Effector memory CD8-positive, alpha-beta T cell (primary cell): ENCODE results near the gene GRK5.

Source experiments
- ATAC-seq: fragments of 150-1000 bp; cut with Tn5 transposase; replicated peaks from 2 replicates; pipeline ENCODE4 v1.10.0; 2021; ENCODE audit warnings: mild to moderate bottlenecking, moderate library complexity
- DNase-seq, 3 experiments: peaks; one replicate each; pipeline ENCODE4 v3.0.0; 2021
- H3K27ac Mint-ChIP-seq, 2 donors: one replicate each; pipeline ENCODE4 v1.8.0; 2022; ENCODE audit warnings: mild to moderate bottlenecking in 2 of 2, mixed read lengths in 2 of 2, moderate library complexity in 2 of 2
- H3K27me3 Mint-ChIP-seq, 2 donors: one replicate each; pipeline ENCODE4 v1.8.0; 2022; ENCODE audit warnings: mixed read lengths in 2 of 2
- H3K36me3 Mint-ChIP-seq: one replicate; pipeline ENCODE4 v1.8.0; 2022; ENCODE audit warnings: mild to moderate bottlenecking, moderate library complexity, mixed read lengths; ENCODE audit not compliant: insufficient read depth
- H3K4me1 Mint-ChIP-seq, 2 donors: one replicate each; pipeline ENCODE4 v1.8.0; 2022; ENCODE audit warnings: low read depth in 2 of 2, mixed read lengths in 2 of 2
- H3K4me3 Mint-ChIP-seq, 2 donors: one replicate each; pipeline ENCODE4 v1.8.0; 2022; ENCODE audit warnings: mild to moderate bottlenecking in 2 of 2, mixed read lengths in 2 of 2, moderate library complexity in 2 of 2
- H3K9me3 Mint-ChIP-seq, 2 donors: one replicate each; pipeline ENCODE4 v1.8.0; 2022; ENCODE audit warnings: mixed read lengths in 2 of 2

Gene GRK5

DNA sequence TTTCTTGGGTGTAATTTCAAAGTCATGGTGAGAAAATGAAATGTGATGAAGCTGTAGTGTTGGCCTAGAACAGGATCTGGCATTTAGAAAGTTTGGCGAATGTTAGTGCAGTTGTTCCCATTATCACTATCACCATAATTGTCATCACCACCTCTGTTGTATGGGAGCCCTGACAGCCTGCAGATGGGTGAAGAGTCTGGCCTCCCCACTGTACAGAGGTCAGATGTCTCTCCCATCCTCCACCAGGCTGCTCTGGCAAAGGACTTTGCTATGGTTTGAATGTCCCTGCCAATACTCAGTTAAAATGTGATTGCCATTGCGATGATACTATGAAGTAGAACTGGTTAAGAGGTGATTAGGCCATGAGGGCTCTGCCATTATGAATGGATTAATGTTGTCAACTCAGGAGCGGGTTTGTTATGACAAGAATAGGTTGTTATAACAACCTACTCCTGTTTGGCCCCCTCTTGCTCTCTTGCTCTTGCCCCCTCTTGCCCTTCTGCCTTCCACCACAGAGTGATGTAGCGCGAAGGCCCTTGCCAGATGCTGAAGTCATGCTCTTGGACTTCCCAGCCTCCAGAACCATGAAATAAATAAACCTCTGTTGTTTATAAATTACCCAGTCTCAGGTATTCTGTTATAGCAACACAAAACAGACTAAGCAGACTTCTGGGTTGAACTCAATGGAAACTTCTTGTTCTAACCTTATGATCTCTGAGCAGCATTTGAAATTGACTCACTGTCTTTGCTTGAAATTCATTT lies 90.0 kb downstream of the GRK5 start:
- DNase-seq (no peak), ATAC-seq (no peak)
- peaks cover 7% of the 10 kb centered on the region for H3K36me3 Mint-ChIP-seq
- no peak overlapping the region for H3K4me3 Mint-ChIP-seq
- peak overlapping the region in 1 of 2 donors; percentile 22 for H3K27ac Mint-ChIP-seq
- no peaks in the 10 kb centered on the region for H3K9me3 Mint-ChIP-seq
- peaks cover 0 to 3% of the 10 kb centered on the region in 2 donors for H3K27me3 Mint-ChIP-seq
- H3K4me1 Mint-ChIP-seq, result peaks cover 38 to 46% of the 10 kb centered on the region in 2 donors

DNA sequence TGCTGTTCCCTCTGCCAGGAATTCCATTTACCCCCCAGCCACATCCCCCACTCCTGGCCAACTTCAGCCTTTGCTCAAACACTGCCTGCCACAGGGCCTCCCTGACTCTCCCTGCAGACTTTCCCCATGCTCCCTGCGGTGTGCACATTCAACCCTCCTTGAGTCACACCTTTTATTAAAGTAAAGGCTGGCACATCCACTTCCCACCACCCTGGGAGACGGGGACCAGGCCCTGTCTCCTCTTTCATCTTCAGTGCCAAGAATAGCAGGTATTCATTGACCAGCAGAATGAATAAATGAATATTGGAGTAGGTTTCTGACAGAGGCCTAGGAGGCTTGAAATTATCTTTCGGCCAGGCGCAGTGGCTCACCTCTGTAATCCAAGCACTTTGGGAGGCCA lies 91.4 kb downstream of the GRK5 start:
- ATAC-seq, result no peak

DNA sequence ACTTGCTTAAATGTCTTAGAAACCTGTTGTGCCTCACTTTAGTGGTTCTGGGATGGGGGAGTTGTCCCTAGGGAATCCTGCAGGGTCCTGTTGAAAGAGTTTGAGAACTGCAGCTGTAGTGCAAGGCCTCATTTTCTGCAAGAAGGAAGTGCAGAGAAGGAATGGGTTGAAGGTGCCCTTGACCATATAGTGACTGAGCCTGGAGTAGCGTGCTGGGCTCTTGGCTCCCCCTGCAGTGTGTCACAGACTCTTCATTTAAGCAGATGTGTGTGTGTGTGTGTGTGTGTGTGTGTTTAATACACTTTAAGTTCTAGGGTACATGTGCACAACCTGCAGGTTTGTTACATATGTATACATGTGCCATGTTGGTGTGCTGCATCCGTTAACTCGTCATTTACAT lies 92.2 kb downstream of the GRK5 start:
- Mint-ChIP-seq H3K4me1 (peaks cover 42 to 52% of the 10 kb centered on the region in 2 donors), H3K27ac (peak overlapping the region in 1 of 2 donors; percentile 49), H3K36me3 (peaks cover 10% of the 10 kb centered on the region), H3K4me3 (no peak overlapping the region), H3K27me3 (no peaks in the 10 kb centered on the region), H3K9me3 (no peaks in the 10 kb centered on the region)
- ATAC-seq, result no peak
- no peak for DNase-seq

More for the DNA sequence above, 91.4 kb downstream of the GRK5 start:
- Mint-ChIP-seq H3K27ac (peak overlapping the region in 1 of 2 donors; percentile 67), H3K36me3 (peaks cover 8% of the 10 kb centered on the region), H3K4me3 (no peak overlapping the region), H3K4me1 (peaks cover 39 to 49% of the 10 kb centered on the region in 2 donors), H3K27me3 (no peaks in the 10 kb centered on the region), H3K9me3 (no peaks in the 10 kb centered on the region)
- no peak for DNase-seq

DNA sequence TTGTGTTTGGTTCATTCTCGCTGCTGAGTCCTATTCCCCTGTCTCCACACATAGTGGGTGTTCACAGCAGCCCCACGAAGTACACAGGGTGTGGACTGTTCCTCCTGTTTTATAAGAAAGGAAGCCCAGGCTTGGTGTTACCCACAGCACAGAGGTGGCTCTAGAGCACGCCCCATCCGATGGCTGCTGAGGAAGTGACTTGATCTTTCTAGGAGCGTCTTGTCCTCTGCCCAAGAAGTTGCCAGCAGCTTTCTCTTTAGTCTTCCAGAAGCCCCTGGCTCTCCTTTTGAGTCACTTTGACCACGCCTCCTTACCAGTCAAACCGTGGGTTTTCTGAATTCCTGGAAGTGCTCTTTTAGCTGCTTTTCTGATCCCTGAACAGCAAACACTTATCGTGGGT lies 94.0 kb downstream of the GRK5 start:
- Mint-ChIP-seq H3K4me1 (peaks cover 58 to 68% of the 10 kb centered on the region in 2 donors), H3K9me3 (no peaks in the 10 kb centered on the region), H3K4me3 (peak overlapping the region; percentile 80 to 84), H3K36me3 (peaks cover 27% of the 10 kb centered on the region), H3K27ac (peak overlapping the region; percentile 96), H3K27me3 (no peaks in the 10 kb centered on the region)
- ATAC-seq, result peak; percentile 69
- DNase-seq, result peak; percentile 57 to 62 (median 60)

DNA sequence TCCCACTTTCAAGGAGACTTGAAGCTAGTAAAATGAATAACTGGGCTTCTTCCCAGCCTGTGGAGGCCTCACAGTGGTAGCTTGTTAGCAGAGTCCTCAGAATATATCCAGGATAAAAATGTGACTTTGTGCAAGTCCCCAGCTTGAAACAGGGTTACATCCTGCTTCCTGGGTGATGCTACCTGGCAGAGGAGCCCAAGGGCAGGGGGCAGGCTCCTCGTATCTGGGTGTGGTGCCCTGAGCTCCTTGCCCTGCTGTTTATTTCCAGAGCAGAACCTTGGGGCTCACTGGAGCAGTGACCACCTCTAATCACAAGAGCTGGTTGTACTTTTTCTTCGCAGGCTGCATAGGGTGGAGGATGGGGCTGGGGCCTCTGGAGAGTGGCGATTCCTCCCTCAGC lies 94.8 kb downstream of the GRK5 start:
- Mint-ChIP-seq H3K27ac (peak overlapping the region; percentile 96), H3K36me3 (peaks cover 26% of the 10 kb centered on the region), H3K27me3 (no peaks in the 10 kb centered on the region), H3K9me3 (no peaks in the 10 kb centered on the region), H3K4me3 (peak overlapping the region in 1 of 2 donors; percentile 80), H3K4me1 (peaks cover 66 to 76% of the 10 kb centered on the region in 2 donors)
- ATAC-seq (no peak), DNase-seq (no peak)

DNA sequence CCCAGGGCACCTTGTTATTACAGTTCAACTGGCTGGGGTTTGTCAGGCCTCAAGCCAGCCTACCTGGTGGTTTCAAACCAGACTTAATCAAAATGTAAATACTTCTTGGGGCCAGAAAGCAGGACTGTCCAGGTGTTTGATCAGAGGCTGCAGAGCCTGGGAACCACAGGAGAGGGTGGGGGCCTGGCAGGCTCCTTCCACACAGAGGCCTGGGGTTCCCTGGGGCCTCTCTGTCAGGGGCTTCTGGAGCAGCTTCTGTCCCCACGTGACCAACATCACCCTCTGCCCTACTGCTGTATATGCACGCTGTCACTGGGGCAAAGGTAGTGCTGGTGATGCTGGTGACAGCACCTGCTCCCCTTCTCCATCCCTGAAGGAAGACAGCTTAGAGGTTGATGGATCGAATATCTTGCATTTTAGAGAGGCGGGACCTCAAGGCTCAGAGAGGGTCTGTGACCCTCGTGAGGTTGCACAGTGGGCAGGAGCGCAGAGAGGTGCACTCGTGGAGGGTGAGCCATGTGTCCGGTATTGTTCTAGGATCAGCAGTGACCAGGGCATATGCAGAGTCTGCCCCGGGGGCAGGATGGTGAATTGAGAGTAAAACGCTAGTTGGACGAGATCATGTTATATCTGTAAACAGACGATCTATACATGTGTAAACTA lies 95.4 kb downstream of the GRK5 start:
- ATAC-seq (no peak), DNase-seq (no peak)
- Mint-ChIP-seq H3K4me1 (peaks cover 68 to 77% of the 10 kb centered on the region in 2 donors), H3K4me3 (peak overlapping the region; percentile 7 to 80), H3K9me3 (no peaks in the 10 kb centered on the region), H3K36me3 (peaks cover 26% of the 10 kb centered on the region), H3K27ac (peak overlapping the region; percentile 96), H3K27me3 (no peaks in the 10 kb centered on the region)

DNA sequence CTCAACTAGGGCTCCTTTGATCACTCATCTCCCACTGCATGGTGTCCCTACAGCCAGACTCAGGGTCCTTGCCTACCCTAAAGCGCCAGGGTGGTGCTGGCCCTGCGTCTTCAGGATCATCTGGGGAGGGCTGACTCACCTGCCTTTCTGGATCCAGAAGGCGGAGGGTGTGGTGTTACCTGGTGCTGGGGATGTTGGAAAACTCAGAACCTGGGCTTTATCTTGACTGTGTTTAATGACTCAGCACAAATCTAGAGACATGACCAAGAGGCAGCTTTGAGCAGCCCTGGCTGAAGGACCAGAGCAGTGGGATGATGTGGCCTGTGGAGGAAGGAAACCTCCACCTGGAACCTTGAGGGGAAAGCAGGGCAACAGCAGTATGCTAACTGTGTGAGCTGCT lies 96.5 kb downstream of the GRK5 start:
- H3K27ac Mint-ChIP-seq, result peak overlapping the region in 1 of 2 donors; percentile 99
- no peaks in the 10 kb centered on the region for H3K27me3 Mint-ChIP-seq
- peaks cover 63 to 71% of the 10 kb centered on the region in 2 donors for H3K4me1 Mint-ChIP-seq
- no peak for DNase-seq
- H3K9me3 Mint-ChIP-seq, result no peaks in the 10 kb centered on the region
- H3K36me3 Mint-ChIP-seq, result peaks cover 26% of the 10 kb centered on the region
- ATAC-seq, result no peak
- H3K4me3 Mint-ChIP-seq, result no peak overlapping the region

DNA sequence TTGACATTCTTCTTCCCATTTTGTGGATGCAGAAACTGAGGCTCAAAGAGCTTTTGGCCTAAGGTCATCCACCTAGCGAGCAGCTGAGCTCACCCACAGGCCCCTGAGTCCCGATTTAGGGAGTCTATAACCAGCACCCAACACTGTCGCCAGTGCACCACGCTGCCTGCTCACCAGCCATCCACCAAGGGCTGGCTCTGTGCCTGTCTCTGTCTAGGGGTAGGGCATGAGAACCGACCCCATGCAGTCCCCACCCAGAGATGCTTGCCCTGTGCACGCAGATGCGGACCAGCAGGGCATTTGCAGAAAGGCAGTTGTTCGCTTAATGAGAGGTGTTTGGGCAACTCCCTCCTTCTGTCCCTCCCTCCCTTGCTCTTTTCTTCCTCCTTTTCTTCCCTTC lies 97.2 kb downstream of the GRK5 start:
- peak overlapping the region; percentile 82 to 87 for H3K4me3 Mint-ChIP-seq
- H3K36me3 Mint-ChIP-seq, result peaks cover 26% of the 10 kb centered on the region
- H3K27me3 Mint-ChIP-seq, result no peaks in the 10 kb centered on the region
- no peaks in the 10 kb centered on the region for H3K9me3 Mint-ChIP-seq
- peak overlapping the region; percentile 98 to 99 for H3K27ac Mint-ChIP-seq
- DNase-seq, result no peak
- H3K4me1 Mint-ChIP-seq, result peaks cover 63 to 68% of the 10 kb centered on the region in 2 donors
- no peak for ATAC-seq

DNA sequence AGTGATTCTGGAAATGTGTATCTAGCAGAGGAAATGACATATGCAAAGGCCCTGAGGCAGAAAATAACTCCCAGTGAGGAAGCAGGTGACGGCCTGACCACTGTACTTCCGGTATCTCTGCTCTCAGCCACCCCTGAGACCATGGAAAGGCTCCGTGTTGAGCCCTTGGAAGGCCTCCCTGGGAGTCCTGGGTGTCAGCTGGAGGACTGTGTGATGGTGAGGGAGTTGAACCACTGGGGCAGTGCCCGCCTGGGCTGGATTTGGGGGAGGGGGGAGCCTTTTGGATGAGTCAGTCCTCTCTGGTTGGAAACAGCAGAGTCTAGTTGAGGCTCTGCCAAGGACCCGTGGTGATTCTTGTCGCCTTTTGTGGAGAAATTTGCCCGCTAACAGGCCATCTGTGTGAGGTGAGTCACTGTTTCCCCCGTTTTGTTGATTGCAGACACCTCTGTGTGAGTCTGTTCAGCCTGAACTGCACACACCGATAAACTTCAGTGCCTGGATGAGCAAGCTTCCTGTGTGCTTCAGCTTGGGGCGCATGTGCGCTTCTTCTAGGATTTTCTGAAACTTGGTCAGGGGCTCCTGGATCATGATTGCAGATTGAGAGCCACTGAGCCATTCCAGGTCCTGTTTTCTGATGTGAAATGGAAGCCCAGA lies 98.6 kb downstream of the GRK5 start:
- peak; percentile 80 for ATAC-seq
- H3K4me1 Mint-ChIP-seq, result peaks cover 61 to 67% of the 10 kb centered on the region in 2 donors
- H3K27me3 Mint-ChIP-seq, result no peaks in the 10 kb centered on the region
- DNase-seq, result peak; percentile 76 to 78 (median 76)
- H3K9me3 Mint-ChIP-seq, result no peaks in the 10 kb centered on the region
- H3K27ac Mint-ChIP-seq, result peak overlapping the region; percentile 98 to 99
- H3K4me3 Mint-ChIP-seq, result peak overlapping the region; percentile 82 to 87
- peaks cover 26% of the 10 kb centered on the region for H3K36me3 Mint-ChIP-seq

DNA sequence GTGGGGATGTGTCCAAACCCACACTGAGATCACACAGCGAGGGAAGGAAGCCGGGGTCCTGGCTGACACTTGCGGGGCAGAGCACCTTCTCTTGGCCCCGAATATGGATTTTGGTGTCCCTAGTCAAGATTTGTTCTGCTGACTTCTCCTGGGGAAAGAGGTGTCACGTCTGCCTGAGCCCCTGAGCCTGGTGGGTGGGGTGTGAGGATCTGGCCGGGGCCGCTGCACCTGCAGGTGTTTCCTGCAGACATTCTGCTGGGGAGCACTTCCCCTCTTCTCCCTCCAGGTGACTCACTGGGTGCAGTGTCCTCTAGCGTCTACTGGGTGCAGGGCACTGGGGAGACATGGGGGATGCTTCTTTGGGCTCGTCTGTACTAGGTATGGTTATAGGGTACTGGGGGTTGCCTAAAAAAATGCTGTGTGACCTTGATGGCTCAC lies 99.2 kb downstream of the GRK5 start:
- peak; percentile 63 to 68 (median 65) for DNase-seq

DNA sequence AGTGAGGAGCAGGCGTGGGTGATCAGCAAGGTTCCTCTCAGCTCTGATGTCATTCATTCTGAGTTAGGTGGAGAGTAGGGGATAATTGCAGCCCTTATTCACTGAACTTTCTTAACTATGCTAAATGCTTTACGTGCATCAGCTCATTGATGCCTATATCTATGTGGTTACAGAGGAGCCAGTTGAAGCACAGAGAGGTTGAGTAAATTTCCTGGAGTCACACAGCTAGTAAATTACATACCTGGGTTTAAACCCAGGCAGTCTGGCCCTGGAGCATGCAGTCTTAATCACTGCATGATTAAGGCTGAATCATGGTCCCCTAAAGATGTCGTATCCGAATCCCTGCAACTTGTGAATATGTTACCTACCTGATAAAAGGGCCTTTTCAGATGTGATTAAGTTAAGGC lies 99.6 kb downstream of the GRK5 start:
- Mint-ChIP-seq H3K4me3 (peak overlapping the region; percentile 82 to 87), H3K36me3 (peaks cover 25% of the 10 kb centered on the region), H3K4me1 (peaks cover 52 to 60% of the 10 kb centered on the region in 2 donors), H3K9me3 (no peaks in the 10 kb centered on the region), H3K27me3 (no peaks in the 10 kb centered on the region), H3K27ac (peak overlapping the region; percentile 98 to 99)
- ATAC-seq (no peak), DNase-seq (no peak)

More for the DNA sequence above, 99.2 kb downstream of the GRK5 start:
- no peaks in the 10 kb centered on the region for H3K27me3 Mint-ChIP-seq
- peak overlapping the region; percentile 98 to 99 for H3K27ac Mint-ChIP-seq
- peak overlapping the region; percentile 82 to 87 for H3K4me3 Mint-ChIP-seq
- peaks cover 26% of the 10 kb centered on the region for H3K36me3 Mint-ChIP-seq
- peaks cover 56 to 64% of the 10 kb centered on the region in 2 donors for H3K4me1 Mint-ChIP-seq
- ATAC-seq, result peak; percentile 72
- no peaks in the 10 kb centered on the region for H3K9me3 Mint-ChIP-seq

DNA sequence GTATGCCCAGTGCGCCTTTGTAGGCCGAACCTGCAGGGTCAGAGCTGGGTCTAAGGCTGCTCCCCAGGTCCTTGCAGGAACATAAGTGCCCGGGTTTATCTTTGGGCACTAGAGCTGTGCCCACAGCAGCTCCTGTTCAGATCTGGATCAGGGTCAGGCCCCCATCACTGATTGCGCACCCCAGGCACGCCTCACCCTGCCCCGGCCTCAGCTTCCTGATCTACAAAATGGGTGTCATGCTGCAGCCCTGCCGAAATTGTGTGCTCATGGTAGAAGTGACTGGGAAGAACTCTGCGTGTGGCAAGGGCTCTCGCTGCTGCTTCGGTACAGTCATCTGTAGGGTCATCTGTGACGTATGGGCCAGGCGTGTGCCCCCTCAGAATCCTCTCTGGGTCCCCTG lies 100.7 kb downstream of the GRK5 start:
- Mint-ChIP-seq H3K36me3 (peaks cover 33% of the 10 kb centered on the region), H3K4me3 (no peak overlapping the region), H3K27ac (no peak overlapping the region), H3K4me1 (peaks cover 49 to 59% of the 10 kb centered on the region in 2 donors), H3K27me3 (no peaks in the 10 kb centered on the region), H3K9me3 (peaks cover 4 to 7% of the 10 kb centered on the region in 2 donors)
- ATAC-seq (no peak), DNase-seq (no peak)
